Activated naive CD8-positive, alpha-beta T cell treated with anti-CD3 and anti-CD28 coated beads, Interleukin-2, amount 50 U/mL, for 24 hours (primary cell): ENCODE data around the gene ZNF816.
"Not testable (repeated sequence)": the region's sequence is repeated elsewhere in the genome, so short reads cannot be mapped to it uniquely, and the experiment has no call there.

Experiments used
- ATAC-seq: fragments of 150-1000 bp; cut with Tn5 transposase; one replicate; pipeline ENCODE4 v1.10.0; 2021
- DNase-seq: peaks from one replicate; pipeline ENCODE4 v3.0.0; 2021
- H3K27ac Mint-ChIP-seq: one replicate; pipeline ENCODE4 v1.8.0; 2021; ENCODE audit warnings: mild to moderate bottlenecking, mixed read lengths
- H3K27me3 Mint-ChIP-seq: one replicate; pipeline ENCODE4 v1.8.0; 2021; ENCODE audit warnings: mixed read lengths
- H3K36me3 Mint-ChIP-seq: one replicate; pipeline ENCODE4 v1.8.0; 2021; ENCODE audit warnings: low read depth, mixed read lengths
- H3K4me1 Mint-ChIP-seq: one replicate; pipeline ENCODE4 v1.8.0; 2021; ENCODE audit warnings: mixed read lengths
- H3K4me3 Mint-ChIP-seq: one replicate; pipeline ENCODE4 v1.8.0; 2021; ENCODE audit warnings: mild to moderate bottlenecking, moderate library complexity, mixed read lengths
- H3K9me3 Mint-ChIP-seq: one replicate; pipeline ENCODE4 v1.8.0; 2021; ENCODE audit warnings: mixed read lengths

The ZNF816 gene

GRCh38 chr19:52923778-52924593 lies 38.7 kb downstream of the ZNF816 start:
- DNase-seq (no peak), ATAC-seq (no peak)
- Mint-ChIP-seq H3K27ac (no peak overlapping the region), H3K36me3 (peaks cover 40% of the 10 kb centered on the region), H3K4me1 (peaks cover 25% of the 10 kb centered on the region), H3K9me3 (peaks cover 15% of the 10 kb centered on the region), H3K4me3 (peak overlapping the region; percentile 86), H3K27me3 (no peaks in the 10 kb centered on the region)

- H3K27ac Mint-ChIP-seq = peak within 1 kb of the TSS; percentile 79
- ATAC-seq (peak; percentile 99), DNase-seq (peak; percentile 84)
- H3K36me3 Mint-ChIP-seq = peaks cover 33% of the 10 kb centered on the region
- peaks cover 25% of the 10 kb centered on the region for H3K4me1 Mint-ChIP-seq
- peak within 1 kb of the TSS; percentile 86 for H3K4me3 Mint-ChIP-seq
- H3K27me3 Mint-ChIP-seq = no peaks in the 10 kb centered on the region
- H3K9me3 Mint-ChIP-seq = peaks cover 9% of the 10 kb centered on the region
Observed at GRCh38 chr19:52922841-52923777, 39.6 kb downstream of the ZNF816 start, which contains the start of gene ZNF888. Gene ZNF888 (minus strand): TSS chr19:52923428. CDS start chr19:52917873, 5,555 bp downstream.

DNA sequence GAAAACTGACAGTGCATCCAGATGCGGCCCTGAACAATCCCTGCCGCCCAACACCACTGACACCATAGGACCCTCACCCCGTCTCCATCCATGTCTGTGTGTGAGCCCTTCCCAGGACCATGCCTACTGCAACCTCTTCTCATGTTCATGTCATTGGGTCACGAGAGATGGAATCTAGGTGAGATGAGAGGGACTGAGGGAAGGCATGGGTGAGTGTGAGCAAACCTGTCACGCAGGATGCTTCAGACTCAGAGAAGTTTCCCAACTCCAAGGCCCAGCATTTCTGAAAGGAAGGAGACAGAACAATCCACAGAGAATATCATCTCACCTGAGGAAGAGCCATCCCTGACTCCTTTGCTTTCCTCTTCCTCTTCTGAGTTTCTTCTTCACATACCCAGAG lies 45.1 kb downstream of the ZNF816 start:
- Mint-ChIP-seq H3K4me3 (no peak overlapping the region), H3K9me3 (peaks cover 18% of the 10 kb centered on the region), H3K4me1 (peaks cover 14% of the 10 kb centered on the region), H3K36me3 (peaks cover 62% of the 10 kb centered on the region), H3K27ac (no peak overlapping the region), H3K27me3 (no peaks in the 10 kb centered on the region)
- no peak for ATAC-seq
- no peak for DNase-seq

- H3K4me3 Mint-ChIP-seq = no peak overlapping the region
- DNase-seq = no peak
- no peak overlapping the region for H3K27ac Mint-ChIP-seq
- ATAC-seq = no peak
- peaks cover 73% of the 10 kb centered on the region for H3K36me3 Mint-ChIP-seq
- H3K27me3 Mint-ChIP-seq = no peaks in the 10 kb centered on the region
- no peaks in the 10 kb centered on the region for H3K4me1 Mint-ChIP-seq
- peaks cover 31% of the 10 kb centered on the region for H3K9me3 Mint-ChIP-seq
Observed at GRCh38 chr19:52910648-52911047, 52.0 kb downstream of the ZNF816 start.

GRCh38 chr19:52904052-52904780 lies 58.5 kb downstream of the ZNF816 start:
- Mint-ChIP-seq H3K9me3 (peaks cover 36% of the 10 kb centered on the region), H3K36me3 (peaks cover 37% of the 10 kb centered on the region)
- not testable (repeated sequence) for ATAC-seq, H3K4me3 Mint-ChIP-seq, H3K27me3 Mint-ChIP-seq, H3K27ac Mint-ChIP-seq, H3K4me1 Mint-ChIP-seq, DNase-seq

- Mint-ChIP-seq H3K36me3 (peaks cover 31% of the 10 kb centered on the region), H3K4me3 (no peak overlapping the region), H3K27me3 (no peaks in the 10 kb centered on the region), H3K4me1 (peaks cover 11% of the 10 kb centered on the region), H3K27ac (no peak overlapping the region), H3K9me3 (peaks cover 30% of the 10 kb centered on the region)
- ATAC-seq (no peak), DNase-seq (no peak)
Observed at GRCh38 chr19:52901842-52902241, 60.8 kb downstream of the ZNF816 start.
